Right renal pelvis (tissue), 4 donors: Measurements from ENCODE around the gene KLHL40. TPM values are rescaled to one million over a fixed set of nuclear protein-coding genes. Genes with fewer than 3 reads are reported as not detected.
A peak's percentile ranks its signal among the peaks of the same experiment; 100 is the strongest.

Experiments used
- DNase-seq, 4 donors: peaks; one replicate each; pipeline ENCODE4 v3.0.0-alpha.2; 2013; ENCODE audit warnings: low read depth in 4 of 4, low spot score in 3 of 4, missing footprints in 1 of 4
- polyA plus RNA-seq, 4 donors: library from polyadenylated mRNA; unstranded; fragments of 120-200 nt; gene quantifications; one replicate each; pipeline ENCODE4 v1.2.1, GENCODE V29; 2013; ENCODE audit not compliant: insufficient read length in 4 of 4

The KLHL40 gene
- polyA plus RNA-seq, 4 donors = 0.03 TPM; not detected in 3

GRCh38 chr3:42667523-42668412, 17.6 kb upstream of the KLHL40 start:
- DNase-seq = no peak

- no peak for DNase-seq
Measured at GRCh38 chr3:42668413-42668760, 16.9 kb upstream of the KLHL40 start.

- no peak for DNase-seq
Measured at GRCh38 chr3:42668793-42669217, 16.5 kb upstream of the KLHL40 start.

GRCh38 chr3:42670051-42670576, 15.2 kb upstream of the KLHL40 start:
- DNase-seq = no peak

- DNase-seq = no peak
Measured at GRCh38 chr3:42670670-42671069, 14.7 kb upstream of the KLHL40 start.

- DNase-seq = no peak
Measured at GRCh38 chr3:42672515-42672914, 12.8 kb upstream of the KLHL40 start.

- no peak for DNase-seq
Measured at GRCh38 chr3:42673082-42673481, 12.3 kb upstream of the KLHL40 start.

- no peak for DNase-seq
Measured at GRCh38 chr3:42674146-42674545, 11.2 kb upstream of the KLHL40 start.

- no peak for DNase-seq
Measured at GRCh38 chr3:42675909-42676308, 9.4 kb upstream of the KLHL40 start.

GRCh38 chr3:42678447-42678846, 6.9 kb upstream of the KLHL40 start:
- DNase-seq = no peak

GRCh38 chr3:42680271-42680670, 5.1 kb upstream of the KLHL40 start:
- DNase-seq = no peak

GRCh38 chr3:42680806-42681205, 4.5 kb upstream of the KLHL40 start:
- DNase-seq = no peak

- no peak for DNase-seq
Measured at GRCh38 chr3:42681361-42682038, 3.8 kb upstream of the KLHL40 start.

- DNase-seq = no peak
Measured at GRCh38 chr3:42682301-42683070, 2.9 kb upstream of the KLHL40 start.

- no peak for DNase-seq
Measured at GRCh38 chr3:42683875-42684598, 1.3 kb upstream of the KLHL40 start.

GRCh38 chr3:42684632-42685362, 540 bp upstream of the KLHL40 start:
- no peak for DNase-seq

- peak in 1 of 4 donors; percentile 23 for DNase-seq
Measured at GRCh38 chr3:42685891-42686820, 819 bp downstream of the KLHL40 start.

GRCh38 chr3:42686832-42687650, 1.7 kb downstream of the KLHL40 start:
- no peak for DNase-seq
